Embryonic facial prominence (tissue), 1 donor: Measurements from ENCODE around the gene ATXN2L.
A peak's percentile ranks its signal among the peaks of the same experiment; 100 is the strongest.
"Not testable (repeated sequence)": the region's sequence is repeated elsewhere in the genome, so short reads cannot be mapped to it uniquely, and the experiment has no call there.

Experiments used
- DNase-seq: peaks from one replicate; pipeline ENCODE4 v3.0.0-alpha.2; 2016; ENCODE audit errors: extremely low spot score

The ATXN2L gene

DNA sequence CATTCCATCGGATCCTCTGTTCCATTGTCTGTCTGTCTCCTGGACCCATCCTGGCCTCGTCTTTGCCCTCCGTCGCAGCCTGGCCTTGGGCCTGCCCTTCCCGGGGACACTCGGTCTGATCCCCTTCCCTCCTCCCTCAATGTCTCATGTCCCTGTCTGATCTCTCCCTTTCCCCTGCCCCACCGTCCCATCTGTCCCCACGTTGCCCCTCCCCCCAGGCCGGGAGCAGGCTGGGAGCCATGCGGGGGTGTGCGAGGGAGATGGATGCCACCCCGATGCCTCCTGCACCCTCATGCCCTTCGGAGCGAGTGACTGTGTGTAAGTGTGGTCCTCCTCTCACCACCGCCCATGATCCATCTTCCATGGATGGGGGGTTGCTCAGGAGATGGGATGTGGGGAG lies 50.2 kb downstream of the ATXN2L start:
- DNase-seq = no peak

DNA sequence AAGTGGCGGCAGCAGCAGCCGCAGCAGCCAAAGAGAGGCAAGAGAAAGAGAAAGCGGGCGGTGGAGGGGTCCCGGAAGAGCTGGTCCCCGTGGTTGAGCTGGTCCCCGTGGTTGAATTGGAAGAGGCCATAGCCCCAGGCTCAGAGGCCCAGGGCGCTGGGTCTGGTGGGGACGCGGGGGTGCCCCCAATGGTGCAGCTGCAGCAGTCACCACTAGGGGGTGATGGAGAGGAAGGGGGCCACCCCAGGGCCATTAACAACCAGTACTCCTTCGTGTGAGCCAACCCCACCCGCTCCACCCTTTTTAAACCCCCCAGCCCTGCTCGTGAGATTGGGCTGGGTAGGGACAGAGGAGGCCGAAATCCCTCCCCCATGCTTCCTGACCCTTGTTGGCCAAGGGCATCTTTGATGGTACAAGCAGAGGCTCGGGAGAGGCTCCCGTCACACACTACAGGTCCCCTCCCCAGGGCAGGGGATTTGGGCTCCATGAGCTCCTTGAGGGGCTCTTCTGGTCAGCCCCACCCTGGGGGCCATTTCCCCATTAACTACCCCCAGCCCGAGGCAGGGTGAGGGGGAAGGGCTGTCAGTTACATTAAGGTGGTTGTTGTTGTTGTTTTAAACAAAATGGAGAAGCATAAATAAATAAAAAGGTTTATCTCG lies 50.9 kb downstream of the ATXN2L start:
- DNase-seq = no peak

GRCh38 chr16:28874406-28874805 lies 51.6 kb downstream of the ATXN2L start:
- no peak for DNase-seq

DNA sequence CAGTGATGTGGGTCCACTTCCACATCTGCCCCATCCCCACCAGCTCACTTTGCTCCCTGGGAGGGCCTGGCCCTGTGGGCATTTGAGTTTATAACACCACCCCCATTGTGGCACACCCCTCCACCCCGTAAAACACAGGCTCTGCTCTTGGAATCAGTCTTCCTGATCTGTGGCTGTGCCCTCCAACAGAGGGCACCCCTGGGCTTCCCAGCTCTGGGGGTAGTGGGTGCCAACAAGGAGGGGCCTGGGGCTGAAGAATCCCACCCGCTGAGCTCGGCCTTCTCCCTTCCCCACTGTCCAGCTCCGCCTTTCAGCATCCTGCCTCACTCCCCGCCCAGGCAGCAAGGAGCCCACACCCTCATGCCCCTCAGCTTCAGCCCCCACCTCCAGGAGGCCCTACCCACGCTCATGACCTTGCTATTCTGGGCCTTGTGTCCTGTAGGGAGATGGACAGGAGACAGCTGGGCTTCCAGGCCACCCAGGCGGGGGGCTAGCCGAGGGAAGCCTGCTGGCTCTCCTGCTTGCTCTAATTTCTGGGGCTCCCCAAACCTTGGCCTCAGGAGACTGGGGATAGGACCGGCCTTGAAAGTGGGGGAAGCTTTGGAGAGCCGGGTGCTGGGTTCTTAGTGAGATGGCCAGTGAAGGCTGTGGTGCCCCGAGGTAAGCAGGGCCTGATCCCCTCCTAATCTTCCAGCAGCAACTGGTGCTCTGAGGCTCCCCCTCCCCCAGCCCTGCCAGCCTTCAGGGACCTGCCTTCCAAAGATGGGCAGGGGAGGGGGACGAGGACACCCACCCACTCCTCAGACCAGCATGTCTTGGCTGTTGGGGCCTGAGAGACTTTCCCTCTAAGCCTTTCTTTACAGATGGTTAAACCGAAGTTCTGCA lies 52.6 kb downstream of the ATXN2L start:
- no peak for DNase-seq

- DNase-seq = no peak
Observed at GRCh38 chr16:28876019-28876659, 53.3 kb downstream of the ATXN2L start.

- no peak for DNase-seq
Observed at GRCh38 chr16:28876973-28877654, 54.3 kb downstream of the ATXN2L start.

DNA sequence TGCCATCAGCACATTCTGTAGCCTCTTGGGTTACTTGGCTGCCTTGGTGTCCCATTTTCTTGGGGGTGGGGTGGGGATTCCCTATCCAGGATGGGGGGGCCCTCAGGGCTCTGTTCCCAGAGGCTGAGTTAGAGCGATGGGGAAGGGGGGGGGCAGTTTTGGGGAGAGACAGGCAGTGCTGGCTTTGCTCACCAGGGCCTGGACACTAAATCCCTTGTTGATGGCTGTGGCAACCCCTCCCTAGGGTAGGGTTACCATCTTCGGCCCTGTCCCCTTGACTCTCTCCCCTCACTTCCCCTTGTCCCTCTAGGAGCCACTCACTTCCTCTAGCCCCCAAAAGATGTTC lies 54.8 kb downstream of the ATXN2L start:
- DNase-seq = no peak

- DNase-seq = no peak
Observed at GRCh38 chr16:28878083-28878926, 55.5 kb downstream of the ATXN2L start, which contains the start of gene ATP2A1. TSS of gene ATP2A1 (plus strand) at chr16:28878488. CDS start at chr16:28878672, 184 bp downstream.

GRCh38 chr16:28879261-28879840 lies 56.6 kb downstream of the ATXN2L start:
- no peak for DNase-seq

DNA sequence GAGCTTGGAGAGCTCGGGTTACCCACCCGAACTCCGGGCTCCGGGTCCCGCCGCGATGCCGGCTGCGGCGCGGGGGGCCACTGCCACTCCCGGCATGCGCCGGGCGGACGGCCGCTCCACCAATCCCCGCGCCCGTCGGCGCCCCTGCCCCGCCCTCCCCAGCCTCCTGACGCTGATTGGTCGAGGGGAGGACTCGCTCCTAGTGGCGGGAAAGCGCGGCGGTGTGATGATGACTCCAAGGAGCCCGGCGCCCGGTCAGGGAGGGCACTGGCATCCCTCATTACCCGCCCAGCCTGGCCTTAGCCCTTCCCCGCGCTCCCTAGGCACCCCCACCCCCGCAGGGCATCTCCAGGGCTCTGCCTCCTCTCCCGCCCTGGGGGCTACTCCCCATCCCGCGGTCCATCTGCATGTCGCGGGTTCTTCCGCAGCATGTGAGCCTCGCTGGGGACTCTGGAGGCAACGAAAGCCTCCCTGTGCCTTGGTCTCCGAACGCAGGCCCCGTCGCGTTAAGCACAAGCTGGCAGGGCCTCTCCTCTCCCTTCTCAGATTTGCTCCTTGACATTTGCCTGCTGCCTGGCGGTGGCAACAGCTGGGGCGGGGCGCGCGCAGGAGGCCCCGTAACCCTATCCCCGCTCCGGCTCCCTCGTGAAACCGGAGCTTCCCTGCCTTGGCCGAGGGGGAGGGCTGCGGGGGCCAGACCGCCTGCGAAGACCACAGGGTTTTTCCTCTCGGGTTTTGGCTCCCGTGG lies 57.2 kb downstream of the ATXN2L start:
- DNase-seq = peak; percentile 71

DNA sequence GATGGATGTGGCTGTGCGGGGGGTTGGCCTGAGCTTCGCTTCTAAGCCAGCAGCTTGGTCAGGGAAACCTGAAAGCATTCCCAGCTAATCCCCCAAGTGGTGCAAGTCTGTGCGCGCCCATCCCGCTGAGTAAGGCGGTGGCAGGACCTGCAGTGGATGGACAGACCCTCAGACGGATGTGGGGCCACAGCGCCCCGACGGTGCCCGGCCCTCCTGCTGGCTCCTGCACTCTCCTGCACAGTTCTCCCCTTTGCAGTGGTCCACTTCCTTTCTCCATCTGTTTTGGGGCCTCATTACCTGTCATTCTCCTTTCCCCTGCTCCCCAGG lies 57.8 kb downstream of the ATXN2L start:
- DNase-seq = no peak

DNA sequence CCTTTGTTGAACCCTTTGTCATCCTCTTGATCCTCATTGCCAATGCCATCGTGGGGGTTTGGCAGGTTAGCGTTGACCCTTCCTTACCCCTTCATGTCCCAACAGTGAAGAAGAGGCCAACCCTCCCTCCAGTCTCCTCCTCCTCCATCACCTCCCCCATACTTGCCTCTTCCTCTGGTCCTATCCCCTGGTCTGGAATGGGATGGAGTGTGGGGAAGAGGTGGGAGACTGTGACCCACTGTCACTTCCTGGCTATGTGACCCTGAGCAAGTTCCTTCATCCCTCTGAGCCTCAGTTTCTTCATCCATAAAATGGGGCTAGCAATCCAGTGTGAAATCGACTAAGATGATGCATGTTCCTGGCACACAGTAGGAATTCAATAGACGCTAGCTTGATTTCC lies 58.2 kb downstream of the ATXN2L start:
- no peak for DNase-seq

DNA sequence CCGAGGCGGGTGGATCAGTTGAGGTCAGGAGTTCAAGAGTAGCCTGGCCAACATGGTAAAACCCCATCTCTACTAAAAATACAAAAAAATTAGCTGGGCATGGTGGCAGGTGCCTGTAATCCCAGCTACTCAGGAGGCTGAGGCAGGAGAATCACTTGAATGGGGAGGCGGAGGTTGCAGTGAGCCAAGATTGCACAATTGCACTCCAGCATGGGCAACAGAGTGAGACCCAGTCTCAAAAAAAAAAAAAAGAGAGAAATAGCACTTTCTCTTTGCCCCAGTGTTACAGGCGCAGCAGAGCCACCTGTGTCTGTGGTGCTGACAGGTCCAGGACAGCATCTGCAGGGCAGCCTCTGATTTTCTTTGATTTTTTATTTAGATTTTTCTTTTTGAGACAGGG lies 58.8 kb downstream of the ATXN2L start:
- not testable (repeated sequence) for DNase-seq

DNA sequence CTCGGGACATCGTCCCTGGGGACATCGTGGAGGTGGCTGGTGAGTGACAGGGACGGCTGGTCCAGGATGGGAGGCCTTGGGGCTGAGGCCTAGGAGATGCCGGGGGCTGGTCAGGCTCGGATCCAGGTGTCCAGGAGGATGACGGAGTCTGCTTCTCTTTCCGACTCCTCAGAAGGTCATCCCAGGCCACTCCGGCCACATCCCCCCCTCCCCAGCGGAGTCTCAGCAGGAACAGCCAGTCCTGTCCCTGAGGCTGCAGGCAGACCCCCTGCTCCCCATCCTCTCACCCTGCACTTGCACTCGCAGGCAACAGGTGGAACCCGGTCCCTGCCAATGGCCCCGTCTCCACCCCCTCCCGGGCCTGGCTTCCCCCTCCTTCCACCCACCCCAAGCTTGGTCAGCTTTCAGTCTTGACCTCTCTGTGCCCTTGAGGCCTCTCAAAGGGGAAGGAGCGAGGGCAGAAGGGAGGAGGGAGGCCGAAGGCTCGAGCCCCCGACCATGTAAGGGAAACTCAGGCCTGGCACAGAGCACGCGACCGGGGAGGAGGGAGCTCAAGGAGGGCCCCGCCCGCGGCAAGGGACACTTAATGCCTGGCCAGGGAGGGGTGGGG lies 59.9 kb downstream of the ATXN2L start:
- DNase-seq = no peak

GRCh38 chr16:28883221-28883996 lies 60.6 kb downstream of the ATXN2L start:
- DNase-seq = no peak

DNA sequence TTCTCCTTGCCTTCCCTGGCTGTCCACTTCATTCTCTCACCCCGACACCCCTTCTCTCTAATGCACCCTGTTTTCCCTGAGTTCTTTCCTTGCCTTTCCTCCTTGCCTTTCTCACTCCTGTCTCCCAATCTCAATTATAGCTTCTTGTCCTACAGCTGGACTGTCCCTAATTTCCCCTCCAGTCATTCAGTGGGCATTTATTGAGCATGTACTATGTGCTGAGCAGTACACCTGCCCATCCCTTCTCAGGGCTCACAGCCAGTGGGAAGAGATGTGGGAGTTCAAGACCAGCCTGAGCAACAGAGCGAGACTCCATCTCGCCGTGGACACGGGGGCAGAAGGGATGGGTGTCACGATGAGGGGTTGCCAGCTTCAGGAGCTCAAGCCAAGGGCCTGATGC lies 61.2 kb downstream of the ATXN2L start:
- DNase-seq = no peak
